Stomach (tissue), 9 donors: ENCODE measurements around the gene PLEKHA4. TPM values are rescaled to one million over a fixed set of nuclear protein-coding genes. Genes with fewer than 3 reads are reported as not detected.
"Not testable (repeated sequence)": the region's sequence is repeated elsewhere in the genome, so short reads cannot be mapped to it uniquely, and the experiment has no call there.

ENCODE experiments used
- DNase-seq, 2 donors: peaks; one replicate each; pipeline versions ENCODE4 v3.0.0 to v3.0.0-alpha.2; 2013 to 2019
- H3K27ac ChIP-seq, 5 donors: fragments of 200-600 bp in 4 of 5; sonication (generic) in 4 of 5; one replicate each; pipeline ENCODE4 v1.5.1; 2013 to 2019; ENCODE audit warnings: mild to moderate bottlenecking in 1 of 5, moderate library complexity in 1 of 5
- H3K27me3 ChIP-seq, 3 donors: fragments of 200-600 bp; sonication (generic); one replicate each; pipeline ENCODE4 v1.5.1; 2017 to 2019; ENCODE audit warnings: mixed run types in 1 of 3
- H3K36me3 ChIP-seq, 4 donors: fragments of 200-600 bp; sonication (generic); 1 replicate in 3 of 4; 2 replicates in 1 of 4; pipeline ENCODE4 v1.5.1; 2016 to 2019
- H3K4me1 ChIP-seq, 4 donors: fragments of 200-600 bp; sonication (generic); one replicate each; pipeline ENCODE4 v1.5.1; 2016 to 2019
- H3K4me3 ChIP-seq, 4 donors: fragments of 200-600 bp; sonication (generic) in 3 of 4; one replicate each; pipeline ENCODE4 v1.5.1; 2016 to 2019; ENCODE audit warnings: mild to moderate bottlenecking in 1 of 4
- H3K9me3 ChIP-seq, 4 donors: fragments of 200-600 bp; sonication (generic); one replicate each; pipeline ENCODE4 v1.5.1; 2016 to 2019
- CTCF ChIP-seq, 7 experiments: fragments of 450-650 bp in 4 of 7; fragments of 200-600 bp in 3 of 7; sonication (generic) in 3 of 7; IDR thresholded peaks; one replicate each; pipeline ENCODE4 v1.5.1; 2016 to 2019; ENCODE audit warnings: antibody characterized with exemption in 7 of 7, control low read depth in 2 of 7, mild to moderate bottlenecking in 1 of 7
- EP300 ChIP-seq: sonication (generic); formaldehyde crosslinking; IDR thresholded peaks from one replicate; pipeline ENCODE4 v1.6.1; 2017; ENCODE audit warnings: antibody characterized with exemption
- POLR2A ChIP-seq, 4 donors: fragments of 450-650 bp; IDR thresholded peaks; one replicate each; pipeline ENCODE4 v1.6.1; 2016; ENCODE audit warnings: antibody characterized with exemption in 4 of 4, control low read depth in 2 of 4, mild to moderate bottlenecking in 1 of 4, moderate library complexity in 1 of 4
- POLR2AphosphoS5 ChIP-seq, 3 donors: sonication (generic); formaldehyde crosslinking; IDR thresholded peaks; one replicate each; pipeline ENCODE4 v1.6.1; 2016; ENCODE audit warnings: antibody characterized with exemption in 3 of 3
- WGBS, 5 donors: extraction: QIAGEN DNeasy Blood & Tissue Kit in 3 of 5; methylation state at CpG; one replicate each; pipeline versions ENCODE4 v1.1.5 to v1.1.7; 2013 to 2018; 5-methylcytosine and 5-hydroxymethylcytosine counted together
- intact Hi-C: fragments of 100-400 bp; cut with DNase I; formaldehyde crosslinking; loops from one replicate; pipeline ENCODE4 v1.15.1; 2023; ENCODE audit warnings: low total_unique reads
- polyA plus RNA-seq, 3 donors: library from polyadenylated mRNA; stranded (reverse); fragments of 200-250 nt; gene quantifications; one replicate each; pipeline ENCODE4 v1.2.3, GENCODE V29; 2013
- total RNA-seq, 5 donors: library from RNA; depleted of rRNA; stranded (reverse); fragments of >200 nt; gene quantifications; one replicate each; pipeline versions ENCODE4 v1.1.0 to v1.2.3, GENCODE V29; 2014 to 2016
- donor health status: healthy with polysubstance abuse.
- donor health status: Bipolar disorder and iron deficiency.
- donor health status: healthy.

Gene PLEKHA4
- total and polyA plus RNA-seq, 8 donors: 1.7 to 85.0 (median 30.0) TPM

- Histone ChIP-seq H3K27me3 (no peaks in the 10 kb centered on the region), H3K36me3 (peaks cover 34 to 54% (median 46%) of the 10 kb centered on the region in 4 donors), H3K4me1 (peaks cover 51 to 67% (median 65%) of the 10 kb centered on the region in 4 donors), H3K9me3 (no peaks in the 10 kb centered on the region), H3K4me3 (peak overlapping the region; percentile 73 to 100 (median 96)), H3K27ac (peak overlapping the region; percentile 98 to 100 (median 100))
- WGBS, 5 donors: 26 to 31% (median 31%) methylated on average over 14 of the region's 14 CpGs
- intact Hi-C loops: no loop called here
- TF ChIP-seq POLR2AphosphoS5 (IDR thresholded peaks at IDR 0.05): peak in 1 of 3 donors; percentile 21
- TF ChIP-seq CTCF (IDR thresholded peaks at IDR 0.05): no peak
- no peak for TF ChIP-seq EP300
- peak in 1 of 2 donors; percentile 63 for DNase-seq
These were observed 5.3 kb upstream of the PLEKHA4 start for GRCh38 chr19:48873476-48874302.

- TF ChIP-seq POLR2AphosphoS5 (IDR thresholded peaks at IDR 0.05) (peak; percentile 63 to 81 (median 77)), POLR2A (IDR thresholded peaks at IDR 0.05) (no peak)
- no peaks in the 10 kb centered on the region for H3K27me3 ChIP-seq
- H3K9me3 ChIP-seq: no peaks in the 10 kb centered on the region
- intact Hi-C loops: no loop called here
- H3K4me3 ChIP-seq: peak overlapping the region; percentile 73 to 100 (median 96)
- H3K36me3 ChIP-seq: peaks cover 34 to 49% (median 40%) of the 10 kb centered on the region in 4 donors
- DNase-seq: peak; percentile 90 to 97
- 0 to 3% (median 2%) methylated on average over 14 of the region's 14 CpGs for WGBS, 5 donors
- peaks cover 52 to 67% (median 65%) of the 10 kb centered on the region in 4 donors for H3K4me1 ChIP-seq
- H3K27ac ChIP-seq: peak overlapping the region; percentile 98 to 100 (median 100)
These were observed 4.6 kb upstream of the PLEKHA4 start for GRCh38 chr19:48872884-48873475.

GRCh38 chr19:48872182-48872883 is 3.9 kb upstream of the PLEKHA4 start, which contains the start of gene PPP1R15A:
Gene PPP1R15A (plus strand): TSS chr19:48872421. CDS start chr19:48873234, 813 bp downstream.
- Histone ChIP-seq H3K9me3 (no peaks in the 10 kb centered on the region), H3K4me3 (peak within 1 kb of the TSS; percentile 73 to 100 (median 96)), H3K27me3 (no peaks in the 10 kb centered on the region), H3K27ac (peak within 1 kb of the TSS; percentile 98 to 100 (median 100)), H3K36me3 (peaks cover 30 to 42% (median 35%) of the 10 kb centered on the region in 4 donors), H3K4me1 (peaks cover 55 to 67% (median 65%) of the 10 kb centered on the region in 4 donors)
- TF ChIP-seq POLR2AphosphoS5 (IDR thresholded peaks at IDR 0.05): peak; percentile 98 to 100 (median 100)
- peak in 2 of 4 donors; percentile 95 to 98 for TF ChIP-seq POLR2A (IDR thresholded peaks at IDR 0.05)
- TF ChIP-seq CTCF (IDR thresholded peaks at IDR 0.05): peak in 2 of 7 experiments; percentile 8 to 41
- peak; percentile 50 for TF ChIP-seq EP300
- peak; percentile 99 for DNase-seq
- intact Hi-C loops: no loop called here
- WGBS, 5 donors: 0 to 1% (median 0%) methylated on average over 26 to 53 of the region's 53 CpGs

- intact Hi-C loops, H3K9me3 ChIP-seq, H3K27me3 ChIP-seq, DNase-seq: not testable (repeated sequence)
- Histone ChIP-seq H3K4me1 (peaks cover 57 to 67% (median 65%) of the 10 kb centered on the region in 4 donors), H3K4me3 (peak overlapping the region; percentile 73 to 100 (median 96)), H3K36me3 (peaks cover 22 to 35% (median 28%) of the 10 kb centered on the region in 4 donors), H3K27ac (peak overlapping the region; percentile 58 to 100 (median 100))
- 46 to 66% (median 59%) methylated on average over 24 to 31 of the region's 31 CpGs for WGBS, 5 donors
These were observed 3.2 kb upstream of the PLEKHA4 start for GRCh38 chr19:48871471-48872181.
